HepG2 (cell line): ENCODE data around the gene PARN. TPM values are rescaled to one million over a fixed set of nuclear protein-coding genes. Genes with fewer than 3 reads are reported as not detected.

Source experiments
- ATAC-seq: fragments of 200-7000 bp; cut with Tn5 transposase; 3 replicates; pipeline ENCODE4 v1.9.1; 2020; ENCODE audit warnings: mild to moderate bottlenecking, moderate library complexity
- BruUV-seq: library from RNA; stranded (reverse); fragments of 400-500 nt; replicated peaks from 2 replicates; lab custom pipeline; 2021; lab: Mats Ljungman, UMichigan
- CTCF ChIA-PET: fragments of 300-600 bp; formaldehyde crosslinking; extraction: SDS; loops from one replicate; lab custom pipeline; 2021; ENCODE audit warnings: low total read pairs, inconsistent platforms, low intra/inter-chr PET ratio; lab: Yijun Ruan, JAX
- POLR2A ChIA-PET: fragments of 350-600 bp; sonication (Branson Sonifier 250); formaldehyde crosslinking; loops from one replicate; lab custom pipeline; 2020; ENCODE audit warnings: antibody characterized with exemption, inconsistent platforms; lab: Yijun Ruan, JAX
- DNase-seq: peaks from one replicate; pipeline ENCODE4 v3.0.0-alpha.2; 2015; ENCODE audit warnings: low spot score
- FAIRE-seq: peaks from 3 replicates; lab custom pipeline; 2011; peaks lifted over from hg19 to GRCh38; lab: Jason Lieb, UNC
- H2AFZ ChIP-seq: one replicate; pipeline ENCODE4 v1.6.1; 2011; ENCODE audit warnings: low read length, inconsistent platforms
- H3K27ac ChIP-seq: fragments of 300-600 bp; 3 replicates; pipeline ENCODE4 v1.8.0; 2011; ENCODE audit warnings: mixed run types, mild to moderate bottlenecking, mixed read lengths, low read length, inconsistent platforms; ENCODE audit not compliant: insufficient read depth; ENCODE audit errors: extremely low read length
- H3K27me3 ChIP-seq, 2 experiments: fragments of 200-600 bp in 1 of 2; 2 replicates in 1 of 2; 3 replicates in 1 of 2; pipeline versions ENCODE4 v1.6.0 to v1.8.0; 2011; ENCODE audit warnings: low read length in 2 of 2, mild to moderate bottlenecking in 2 of 2, moderate library complexity in 2 of 2, inconsistent platforms in 1 of 2; ENCODE audit not compliant: insufficient read depth in 2 of 2, control insufficient read depth in 1 of 2
- H3K36me3 ChIP-seq, 2 experiments: fragments of 200-600 bp in 1 of 2; replicated peaks in 1 of 2; 2 replicates in 1 of 2; 3 replicates in 1 of 2; pipeline versions ENCODE4 v1.5.1 to v1.8.0; 2011; ENCODE audit warnings: low read length in 2 of 2, inconsistent platforms in 1 of 2; ENCODE audit not compliant: insufficient read depth in 2 of 2, control insufficient read depth in 1 of 2
- H3K4me1 ChIP-seq: 2 replicates; pipeline ENCODE4 v1.5.1; 2012; ENCODE audit warnings: low read length, inconsistent platforms; ENCODE audit not compliant: insufficient read depth
- H3K4me2 ChIP-seq: 2 replicates; pipeline ENCODE4 v1.6.0; 2011; ENCODE audit warnings: low read depth, low read length, inconsistent platforms
- H3K4me3 ChIP-seq, 3 experiments: fragments of 200-600 bp in 1 of 3; sonication (generic), shearing (Covaris generic) in 1 of 3; replicated peaks in 1 of 3; 2 replicates each; pipeline ENCODE4 v1.5.1; 2011 to 2016; ENCODE audit warnings: low read length in 3 of 3, inconsistent platforms in 2 of 3, low read depth in 2 of 3, mild to moderate bottlenecking in 2 of 3, control low read depth in 1 of 3, mixed read lengths in 1 of 3; ENCODE audit not compliant: insufficient read depth in 1 of 3
- H3K79me2 ChIP-seq: one replicate; pipeline ENCODE4 v1.6.1; 2011; ENCODE audit warnings: low read length, inconsistent platforms; ENCODE audit not compliant: insufficient read depth
- H3K9ac ChIP-seq: 2 replicates; pipeline ENCODE4 v1.6.0; 2011; ENCODE audit warnings: mild to moderate bottlenecking, low read depth, low read length, inconsistent platforms; ENCODE audit not compliant: insufficient read depth
- H3K9me3 ChIP-seq: 2 replicates; pipeline ENCODE4 v1.5.1; 2012; ENCODE audit warnings: mild to moderate bottlenecking, low read length
- H4K20me1 ChIP-seq: 2 replicates; pipeline ENCODE4 v1.6.0; 2011; ENCODE audit warnings: inconsistent platforms, mild to moderate bottlenecking, low read length, moderate library complexity; ENCODE audit not compliant: insufficient read depth
- SPEN ChIP-seq: sonication (generic); formaldehyde crosslinking; IDR thresholded peaks from 2 replicates; pipeline ENCODE4 v1.5.1; 2020; ENCODE audit warnings: low read depth, mild to moderate bottlenecking, missing genetic modification reagents
- ZNF720 ChIP-seq: sonication (generic); formaldehyde crosslinking; IDR thresholded peaks from 2 replicates; pipeline ENCODE4 v1.4.0; 2020; ENCODE audit warnings: missing genetic modification reagents
- WGBS: methylation state at CpG from one replicate; pipeline ENCODE4 v1.1.6; 2017; ENCODE audit warnings: low lambda C conversion rate; 5-methylcytosine and 5-hydroxymethylcytosine counted together
- in situ Hi-C: cut with HindIII; loops from 2 replicates; pipeline ENCODE4 v1.10.0; 2017; ENCODE audit warnings: low pct_unique_long_range_greater_than_20kb; ENCODE audit not compliant: extremely low pct_ligation_motif_present
- intact Hi-C: fragments of 100-400 bp; cut with micrococcal nuclease; formaldehyde crosslinking; loops from one replicate; pipeline ENCODE4 v1.10.0; 2022; ENCODE audit not compliant: unreplicated experiment
- polyA plus RNA-seq, 8 experiments: library from polyadenylated mRNA; depleted of rRNA in 3 of 8; stranded (reverse) in 7 of 8; unstranded in 1 of 8; fragments of >200 nt; fragmentation: Illumina TruSeq in 4 of 8; extraction: Trizol in 4 of 8; gene quantifications; 2 replicates each; pipeline versions ENCODE4 v1.2.1 to v1.2.3, GENCODE V29; 2011 to 2016; ENCODE audit warnings: low read depth in 4 of 8, missing spikeins in 1 of 8, mixed read lengths in 1 of 8; ENCODE audit not compliant: insufficient read depth in 1 of 8
- total RNA-seq, 5 experiments: library from RNA; depleted of rRNA; stranded (reverse); fragments of >200 nt; fragmentation: Illumina TruSeq; extraction: Trizol; gene quantifications; 2 replicates each; pipeline ENCODE4 v1.2.3, GENCODE V29; 2016; ENCODE audit warnings: low read depth in 1 of 5
- TF ChIP-seq, protein P1 (sequence below): sonication (generic); formaldehyde crosslinking; IDR thresholded peaks from 2 replicates; pipeline ENCODE4 v1.8.1; 2022; ENCODE audit warnings: low read depth, mild to moderate bottlenecking, missing genetic modification reagents

The PARN gene
- total and polyA plus RNA-seq, 2 of the 13 experiments (the other 11 are each of a cell fraction or from before 2014, with no cell fraction given): 13.3 to 47.6 TPM

DNA sequence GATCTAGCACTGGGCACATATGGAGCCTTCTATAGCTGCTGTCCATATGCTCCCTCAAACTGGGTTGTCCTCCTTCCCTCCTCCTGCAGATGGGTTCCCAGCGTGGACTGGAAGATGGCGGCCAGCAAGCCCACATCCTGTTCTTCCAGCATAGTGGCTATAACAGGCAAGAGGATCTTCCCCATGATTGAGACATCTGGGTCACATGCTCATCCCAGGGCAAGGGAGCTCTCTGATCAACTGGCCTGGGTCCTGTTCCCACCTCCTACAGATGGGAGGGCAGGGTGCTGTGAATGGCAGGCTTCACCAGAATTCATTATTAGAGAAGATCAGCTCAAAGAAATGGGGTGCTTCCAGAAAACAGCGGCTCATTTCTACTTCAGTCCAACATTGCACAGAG is 210.2 kb downstream of the PARN start:
- no TSS peak for BruUV-seq
- FAIRE-seq: no peak
- Histone ChIP-seq H3K27ac (no peak overlapping the region), H3K4me3 (no peak overlapping the region), H2AFZ (no peak overlapping the region), H3K4me1 (peaks cover 22% of the 10 kb centered on the region), H3K36me3 (no peaks in the 10 kb centered on the region), H3K27me3 (no peaks in the 10 kb centered on the region), H3K79me2 (no peaks in the 10 kb centered on the region), H3K4me2 (no peak overlapping the region), H4K20me1 (no peaks in the 10 kb centered on the region), H3K9ac (no peak overlapping the region), H3K9me3 (no peaks in the 10 kb centered on the region)
- no peak for DNase-seq
- 93% methylated on average over 3 of the region's 3 CpGs for WGBS
- ChIA-PET POLR2A (interaction anchor here (2.4 kb wide), 1 partner anchor 14 kb away, joined by 16 read pairs; no protein-coding TSS in a partner anchor), CTCF (no interaction called here)
- intact Hi-C loops: no loop called here
- no peak for ATAC-seq
- in situ Hi-C loops: no loop called here
- TF ChIP-seq ZNF720 (CRISPR knock-in tag): no peak
- TF ChIP-seq SPEN (CRISPR knock-in tag): peak; percentile 31; the same call in 1 of the 2 replicates

DNA sequence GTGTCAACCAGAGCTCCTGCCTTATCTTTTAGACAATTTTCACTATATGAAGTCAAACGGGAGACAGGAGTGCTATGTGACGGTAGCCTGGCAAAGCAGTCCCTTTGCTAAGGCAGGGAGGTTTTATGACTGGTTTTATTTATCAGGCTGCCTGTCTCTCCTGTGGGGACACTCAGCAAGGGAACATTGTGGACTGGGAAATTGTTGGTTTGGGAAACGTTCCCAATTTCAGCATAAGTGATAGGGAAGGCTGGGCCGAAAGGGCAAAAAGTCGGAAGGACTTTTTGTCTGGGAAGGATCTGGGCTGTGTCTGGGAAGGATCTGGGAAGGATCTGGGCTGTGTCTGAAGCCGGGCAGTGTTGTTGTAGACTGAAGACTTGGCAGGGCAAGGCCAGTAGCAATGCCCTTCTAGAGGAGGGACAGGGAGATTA is 211.2 kb downstream of the PARN start:
- Histone ChIP-seq H2AFZ (no peak overlapping the region), H3K4me1 (peaks cover 22% of the 10 kb centered on the region), H3K4me3 (no peak overlapping the region), H3K9ac (no peak overlapping the region), H3K9me3 (no peaks in the 10 kb centered on the region), H3K27ac (no peak overlapping the region), H3K79me2 (no peaks in the 10 kb centered on the region), H3K36me3 (no peaks in the 10 kb centered on the region), H4K20me1 (no peaks in the 10 kb centered on the region), H3K4me2 (no peak overlapping the region), H3K27me3 (no peaks in the 10 kb centered on the region)
- intact Hi-C loops: no loop called here
- FAIRE-seq (no peak), DNase-seq (no peak), ATAC-seq (no peak)
- TF ChIP-seq, protein P1, sequence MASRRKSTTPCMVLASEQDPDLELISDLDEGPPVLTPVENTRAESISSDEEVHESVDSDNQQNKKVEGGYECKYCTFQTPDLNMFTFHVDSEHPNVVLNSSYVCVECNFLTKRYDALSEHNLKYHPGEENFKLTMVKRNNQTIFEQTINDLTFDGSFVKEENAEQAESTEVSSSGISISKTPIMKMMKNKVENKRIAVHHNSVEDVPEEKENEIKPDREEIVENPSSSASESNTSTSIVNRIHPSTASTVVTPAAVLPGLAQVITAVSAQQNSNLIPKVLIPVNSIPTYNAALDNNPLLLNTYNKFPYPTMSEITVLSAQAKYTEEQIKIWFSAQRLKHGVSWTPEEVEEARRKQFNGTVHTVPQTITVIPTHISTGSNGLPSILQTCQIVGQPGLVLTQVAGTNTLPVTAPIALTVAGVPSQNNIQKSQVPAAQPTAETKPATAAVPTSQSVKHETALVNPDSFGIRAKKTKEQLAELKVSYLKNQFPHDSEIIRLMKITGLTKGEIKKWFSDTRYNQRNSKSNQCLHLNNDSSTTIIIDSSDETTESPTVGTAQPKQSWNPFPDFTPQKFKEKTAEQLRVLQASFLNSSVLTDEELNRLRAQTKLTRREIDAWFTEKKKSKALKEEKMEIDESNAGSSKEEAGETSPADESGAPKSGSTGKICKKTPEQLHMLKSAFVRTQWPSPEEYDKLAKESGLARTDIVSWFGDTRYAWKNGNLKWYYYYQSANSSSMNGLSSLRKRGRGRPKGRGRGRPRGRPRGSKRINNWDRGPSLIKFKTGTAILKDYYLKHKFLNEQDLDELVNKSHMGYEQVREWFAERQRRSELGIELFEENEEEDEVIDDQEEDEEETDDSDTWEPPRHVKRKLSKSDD: no peak
- CTCF ChIA-PET: no interaction called here
- in situ Hi-C loops: no loop called here
- POLR2A ChIA-PET: interaction anchor here (0.6 kb wide), 1 partner anchor 9 kb away, joined by 3 read pairs; no protein-coding TSS in a partner anchor
- 81% methylated on average over 6 of the region's 6 CpGs for WGBS
- no TSS peak for BruUV-seq
